DMS153 treated with DMSO at 0.1 percent for 48 hours (cell line): ENCODE results near the gene UBE4A.

Source experiments
- DNase-seq: peaks from one replicate; lab custom pipeline; 2025; ENCODE audit not compliant: unreplicated experiment; lab: John Stamatoyannopoulos, UW

Gene UBE4A

GRCh38 chr11:118341261-118341660 lies 18.1 kb upstream of the UBE4A start:
- DNase-seq, result no peak

- DNase-seq, result no peak
These were observed 17.4 kb upstream of the UBE4A start for GRCh38 chr11:118341815-118342489.

DNA sequence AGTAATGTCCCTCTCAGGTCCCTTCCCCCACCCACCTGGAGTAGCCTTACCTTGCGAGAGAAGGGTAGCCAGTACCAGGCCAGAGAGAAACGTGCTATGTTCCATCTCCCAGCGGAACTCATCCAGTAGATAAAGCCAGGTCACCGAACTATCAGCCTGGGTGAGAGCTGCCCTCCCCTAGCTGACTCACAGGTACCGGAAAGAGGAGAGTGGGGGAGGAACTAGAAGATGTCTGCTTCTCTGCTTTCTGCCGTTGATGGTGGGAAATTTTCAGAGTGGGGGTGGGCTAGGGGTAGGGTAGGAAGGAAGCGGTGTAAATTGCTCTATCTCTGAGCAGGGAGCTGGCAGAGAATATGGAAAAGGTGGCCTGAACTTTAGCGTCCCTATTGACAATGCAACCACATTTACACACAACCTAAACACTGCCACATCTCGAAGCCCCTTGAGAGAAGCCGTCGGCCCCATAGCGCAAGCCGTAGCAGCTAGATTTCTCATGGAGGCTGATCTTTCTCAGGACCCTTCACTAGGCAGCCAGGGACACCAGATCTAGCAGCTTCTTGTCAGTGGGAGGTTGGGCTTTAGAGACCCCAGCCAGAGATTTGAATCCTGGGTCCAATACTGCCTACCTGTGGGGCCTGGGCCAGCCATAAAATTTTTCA lies 16.8 kb upstream of the UBE4A start, which contains the start of gene CD3D:
Gene CD3D (minus strand): TSS at position 203 of the 659 bp plus-strand sequence. CDS start 98 bp downstream, at position 105.
- no peak for DNase-seq

GRCh38 chr11:118343248-118343647 lies 16.2 kb upstream of the UBE4A start:
- DNase-seq, result no peak

DNA sequence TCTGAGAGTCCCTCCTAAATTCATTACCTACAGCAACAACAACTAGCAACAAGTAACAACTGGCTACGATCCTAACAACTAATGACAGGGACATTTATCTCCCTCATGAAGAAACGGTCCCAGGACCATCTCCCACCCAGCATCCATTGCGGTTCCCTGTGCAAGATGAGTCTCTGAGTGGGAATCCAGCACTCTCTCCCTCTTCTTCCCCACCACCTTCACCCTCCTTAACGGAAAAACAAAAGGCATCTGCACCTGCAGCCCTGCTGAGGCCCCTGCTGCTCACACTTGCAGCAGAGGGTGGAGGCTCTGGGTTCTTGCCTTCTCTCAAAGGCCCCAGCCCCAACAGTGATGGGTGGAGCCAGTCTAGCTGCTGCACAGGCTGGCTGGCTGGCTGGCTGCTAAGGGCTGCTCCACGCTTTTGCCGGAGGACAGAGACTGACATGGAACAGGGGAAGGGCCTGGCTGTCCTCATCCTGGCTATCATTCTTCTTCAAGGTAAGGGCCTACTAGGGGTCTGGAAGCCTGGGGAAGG lies 15.4 kb upstream of the UBE4A start, which contains the start of gene CD3G:
Gene CD3G (plus strand): TSS at position 364 of the 535 bp plus-strand sequence. CDS start 80 bp downstream, at position 444.
- DNase-seq, result no peak

DNA sequence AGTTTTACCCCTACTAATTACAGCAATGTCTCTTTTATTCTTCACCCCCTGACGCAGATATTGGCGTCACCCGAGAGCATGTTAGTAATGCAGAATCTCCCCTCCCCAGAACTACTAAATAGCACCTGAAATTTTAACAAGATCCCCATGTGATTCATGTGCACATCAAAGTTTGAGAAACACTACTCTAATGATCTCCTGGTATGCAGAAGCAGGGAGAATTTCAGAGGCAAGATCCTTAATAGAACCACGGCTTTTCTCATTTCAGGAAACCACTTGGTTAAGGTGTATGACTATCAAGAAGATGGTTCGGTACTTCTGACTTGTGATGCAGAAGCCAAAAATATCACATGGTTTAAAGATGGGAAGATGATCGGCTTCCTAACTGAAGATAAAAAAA lies 9.9 kb upstream of the UBE4A start:
- no peak for DNase-seq

GRCh38 chr11:118353084-118353710 lies 6.2 kb upstream of the UBE4A start:
- DNase-seq, result no peak

GRCh38 chr11:118358071-118358470 lies 1.3 kb upstream of the UBE4A start:
- DNase-seq, result no peak

DNA sequence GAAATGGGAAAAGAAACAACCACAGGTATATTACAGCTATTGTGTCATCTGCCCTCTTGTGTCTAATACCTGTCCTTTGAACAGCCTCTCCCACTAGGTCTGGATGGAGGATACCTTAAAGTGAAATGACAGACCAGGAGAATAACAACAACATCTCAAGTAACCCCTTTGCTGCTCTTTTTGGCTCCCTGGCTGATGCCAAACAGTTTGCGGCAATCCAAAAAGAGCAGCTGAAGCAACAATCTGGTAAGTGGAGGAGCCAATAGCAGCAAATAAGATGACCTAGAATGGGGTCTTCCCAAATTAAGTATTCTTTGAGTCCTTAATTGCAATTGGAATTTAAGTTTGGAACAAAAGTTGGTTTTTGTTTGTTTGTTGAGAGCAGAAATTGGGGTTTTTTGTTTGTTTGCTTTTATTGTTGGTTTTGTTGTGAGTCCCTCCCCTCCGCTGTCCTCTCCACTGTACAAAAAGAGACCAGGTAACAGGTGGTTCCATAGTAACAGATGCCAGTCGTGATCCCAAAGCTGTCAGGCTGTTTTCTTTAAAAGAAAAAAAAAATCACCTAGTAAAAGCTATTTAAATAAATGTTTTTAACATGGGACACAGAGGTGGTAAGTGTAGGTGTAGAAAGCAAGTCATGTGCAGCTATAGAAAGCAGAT lies 5.7 kb downstream of the UBE4A start:
- no peak for DNase-seq

- no peak for DNase-seq
These were observed 6.9 kb downstream of the UBE4A start for GRCh38 chr11:118366287-118366686.

DNA sequence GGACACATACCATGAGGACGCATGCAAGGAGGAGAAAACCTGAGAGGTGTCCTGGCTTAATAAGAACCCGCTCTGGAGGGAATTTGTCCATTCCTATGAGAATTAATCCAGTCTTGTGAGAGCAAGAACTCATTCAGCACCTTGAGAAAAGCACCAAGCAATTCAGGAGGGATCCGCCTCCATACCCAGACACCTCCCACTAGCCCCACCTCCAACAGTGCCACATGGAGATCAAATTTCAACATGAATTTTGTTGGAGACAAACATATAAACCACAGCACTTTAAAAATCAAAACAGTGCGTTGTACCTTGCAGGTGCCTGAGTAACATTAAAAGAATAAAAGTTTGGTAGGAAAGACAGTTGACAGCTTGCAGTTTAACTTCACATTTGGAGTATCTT lies 11.4 kb downstream of the UBE4A start:
- DNase-seq, result no peak

- DNase-seq, result no peak
These were observed 13.9 kb downstream of the UBE4A start for GRCh38 chr11:118373263-118373662.

DNA sequence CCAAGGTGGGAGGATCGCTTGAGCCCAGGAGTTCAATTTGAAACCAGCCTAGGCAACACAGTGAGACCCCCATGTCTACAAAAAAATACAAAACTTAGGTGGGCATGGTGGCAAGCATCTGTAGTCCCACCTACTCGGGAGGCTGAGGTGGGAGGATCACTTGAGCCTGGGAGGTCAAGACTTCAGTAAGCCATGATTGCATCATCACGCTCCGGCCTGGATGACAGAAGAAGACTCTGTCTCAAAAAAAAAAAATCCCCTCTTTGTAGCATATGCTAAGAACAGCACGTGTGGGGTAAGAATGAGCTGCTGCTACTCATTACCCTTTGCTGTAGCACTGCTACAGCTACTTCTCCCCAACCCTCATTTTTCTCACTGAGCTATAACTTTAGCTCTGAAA lies 14.5 kb downstream of the UBE4A start:
- no peak for DNase-seq

- no peak for DNase-seq
These were observed 15.3 kb downstream of the UBE4A start for GRCh38 chr11:118374729-118375128.

DNA sequence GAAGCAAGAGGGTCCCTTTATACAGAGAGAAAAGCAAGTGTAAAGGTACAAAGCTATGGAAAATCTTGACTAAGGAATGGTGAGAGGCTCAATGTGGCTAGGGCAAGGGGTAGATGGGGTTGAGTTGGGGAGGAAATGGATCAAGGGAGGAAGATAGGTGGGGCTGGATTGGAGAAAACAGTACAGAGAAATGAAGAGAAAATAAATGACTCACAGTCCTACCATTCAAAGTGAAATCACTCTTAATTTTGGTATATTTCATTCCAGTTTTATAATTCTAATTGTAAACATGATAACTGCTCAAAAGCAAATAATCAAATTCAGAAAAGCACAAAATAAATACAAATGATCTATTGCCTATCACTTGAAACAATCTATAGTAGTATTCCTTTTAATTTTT lies 16.6 kb downstream of the UBE4A start:
- no peak for DNase-seq

DNA sequence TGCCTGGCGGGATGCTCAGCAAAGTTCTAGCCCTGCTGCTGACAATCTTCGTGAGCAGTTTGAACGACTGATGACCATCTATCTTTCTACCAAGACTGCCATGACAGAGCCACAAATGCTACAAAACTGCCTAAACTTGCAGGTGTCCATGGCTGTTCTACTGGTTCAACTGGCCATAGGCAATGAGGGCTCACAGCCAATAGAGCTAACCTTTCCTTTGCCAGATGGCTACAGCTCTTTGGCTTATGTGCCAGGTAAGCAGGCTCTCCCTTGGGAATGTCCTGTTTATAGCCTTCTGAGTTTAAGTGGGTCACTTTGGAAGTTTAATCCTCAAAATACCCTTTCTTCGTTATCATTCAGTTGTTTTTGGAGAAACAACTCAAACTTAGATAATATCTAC lies 20.1 kb downstream of the UBE4A start:
- DNase-seq, result no peak

DNA sequence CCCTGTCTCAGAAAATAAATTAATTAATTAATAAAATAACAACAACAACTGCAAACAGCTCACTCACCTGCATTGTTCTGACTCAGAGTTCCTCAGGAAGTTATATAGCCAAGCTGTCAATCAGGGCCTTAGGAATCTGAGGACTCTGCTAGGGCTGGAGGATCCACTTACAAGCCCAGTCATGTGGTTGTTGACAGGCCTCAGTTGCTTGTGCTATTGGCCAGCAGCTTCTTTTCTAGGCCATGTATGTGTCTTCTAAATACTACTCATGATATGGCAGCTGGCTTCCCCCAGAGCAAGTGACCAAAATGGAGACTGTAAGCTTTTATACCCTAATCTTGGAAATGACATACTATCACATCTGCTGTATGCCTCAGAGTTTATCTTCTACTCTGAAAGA lies 21.2 kb downstream of the UBE4A start:
- DNase-seq, result no peak

DNA sequence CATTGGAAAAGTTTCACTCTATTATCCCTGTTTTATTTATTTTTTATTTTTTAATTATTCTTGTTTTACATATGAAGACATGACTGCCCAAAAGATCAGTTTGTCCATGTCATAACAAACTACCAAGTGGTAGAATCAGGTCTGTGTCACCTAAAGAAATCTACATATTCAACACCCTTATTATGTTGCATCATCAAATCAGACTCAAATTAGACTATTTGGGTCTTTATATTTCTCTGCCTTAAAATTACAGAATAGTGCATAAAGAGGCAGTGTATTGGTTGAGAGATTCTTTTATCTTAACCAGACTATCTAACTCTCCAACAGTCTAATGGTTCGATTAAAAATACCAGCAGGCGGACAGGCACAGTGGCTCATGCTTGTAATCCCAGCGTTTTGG lies 23.6 kb downstream of the UBE4A start:
- DNase-seq, result no peak

DNA sequence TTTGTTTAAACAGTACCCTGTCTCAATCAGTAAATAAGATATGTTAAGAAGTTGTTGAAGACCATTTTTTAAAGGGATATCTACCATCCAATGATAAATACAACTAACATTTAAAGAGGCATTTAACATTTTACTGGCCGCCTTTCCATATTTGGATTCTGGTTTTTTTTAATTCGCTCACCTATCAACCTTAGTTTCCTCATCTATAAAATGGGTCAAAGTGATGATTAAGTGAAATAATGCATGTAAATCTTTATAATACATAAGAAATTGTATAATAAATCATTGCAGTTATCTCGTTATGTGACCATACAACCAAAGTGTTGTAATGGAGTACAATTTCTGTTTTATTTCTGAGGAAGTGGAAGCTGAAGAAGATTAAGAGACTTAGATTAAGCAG lies 24.3 kb downstream of the UBE4A start:
- no peak for DNase-seq

DNA sequence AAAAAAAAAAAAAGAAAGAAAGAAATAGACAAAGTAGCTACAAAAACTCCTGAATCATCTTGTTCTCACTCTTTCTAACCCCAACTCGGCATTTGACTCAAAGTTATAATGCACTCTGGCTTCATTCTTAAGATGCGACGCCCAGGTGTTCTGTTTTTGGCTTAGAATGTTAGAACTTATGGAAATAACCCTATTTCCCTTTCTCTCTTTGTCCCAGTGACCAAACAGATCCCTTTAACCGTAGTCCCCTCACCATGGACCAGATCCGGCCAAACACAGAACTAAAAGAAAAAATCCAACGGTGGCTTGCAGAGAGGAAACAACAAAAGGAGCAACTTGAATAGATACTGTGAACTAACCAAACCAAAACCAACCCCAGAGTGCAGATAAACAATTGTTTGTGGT lies 36.7 kb downstream of the UBE4A start:
- DNase-seq, result no peak

- no peak for DNase-seq
These were observed 38.0 kb downstream of the UBE4A start for GRCh38 chr11:118397448-118397847.
